Measurements from ENCODE around the gene PCGF5.

- TF ChIP-seq, protein P1, sequence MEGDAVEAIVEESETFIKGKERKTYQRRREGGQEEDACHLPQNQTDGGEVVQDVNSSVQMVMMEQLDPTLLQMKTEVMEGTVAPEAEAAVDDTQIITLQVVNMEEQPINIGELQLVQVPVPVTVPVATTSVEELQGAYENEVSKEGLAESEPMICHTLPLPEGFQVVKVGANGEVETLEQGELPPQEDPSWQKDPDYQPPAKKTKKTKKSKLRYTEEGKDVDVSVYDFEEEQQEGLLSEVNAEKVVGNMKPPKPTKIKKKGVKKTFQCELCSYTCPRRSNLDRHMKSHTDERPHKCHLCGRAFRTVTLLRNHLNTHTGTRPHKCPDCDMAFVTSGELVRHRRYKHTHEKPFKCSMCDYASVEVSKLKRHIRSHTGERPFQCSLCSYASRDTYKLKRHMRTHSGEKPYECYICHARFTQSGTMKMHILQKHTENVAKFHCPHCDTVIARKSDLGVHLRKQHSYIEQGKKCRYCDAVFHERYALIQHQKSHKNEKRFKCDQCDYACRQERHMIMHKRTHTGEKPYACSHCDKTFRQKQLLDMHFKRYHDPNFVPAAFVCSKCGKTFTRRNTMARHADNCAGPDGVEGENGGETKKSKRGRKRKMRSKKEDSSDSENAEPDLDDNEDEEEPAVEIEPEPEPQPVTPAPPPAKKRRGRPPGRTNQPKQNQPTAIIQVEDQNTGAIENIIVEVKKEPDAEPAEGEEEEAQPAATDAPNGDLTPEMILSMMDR (conservative IDR thresholded peaks at IDR 0.05; ENCODE audit: low read depth in 2 of 2) = no peak
- TF ChIP-seq EZH2 (IDR thresholded peaks at IDR 0.05; ENCODE audit: low read depth, unreplicated experiment) = no peak
Measured at GRCh38 chr10:91290607-91291006, 70.1 kb downstream of the PCGF5 start.

Data from GM23338 (cell line).